HFF-Myc (cell line): ENCODE results near the gene PDS5B.

ENCODE experiments used
- DNase-seq: peaks from one replicate; pipeline ENCODE4 v3.0.0-alpha.2; 2011; ENCODE audit warnings: low read depth; ENCODE audit errors: extremely low read depth
- H3K4me3 ChIP-seq: replicated peaks from 2 replicates; pipeline ENCODE4 v1.5.1; 2011; ENCODE audit warnings: low read depth, mild to moderate bottlenecking, control low read depth, low read length
- TF ChIP-seq, protein P1 (sequence below): IDR thresholded peaks from 2 replicates; pipeline ENCODE4 v1.5.1; 2012; ENCODE audit warnings: mild to moderate bottlenecking, low read depth, low read length, control low read depth; ENCODE audit errors: missing control alignments

The PDS5B gene

DNA sequence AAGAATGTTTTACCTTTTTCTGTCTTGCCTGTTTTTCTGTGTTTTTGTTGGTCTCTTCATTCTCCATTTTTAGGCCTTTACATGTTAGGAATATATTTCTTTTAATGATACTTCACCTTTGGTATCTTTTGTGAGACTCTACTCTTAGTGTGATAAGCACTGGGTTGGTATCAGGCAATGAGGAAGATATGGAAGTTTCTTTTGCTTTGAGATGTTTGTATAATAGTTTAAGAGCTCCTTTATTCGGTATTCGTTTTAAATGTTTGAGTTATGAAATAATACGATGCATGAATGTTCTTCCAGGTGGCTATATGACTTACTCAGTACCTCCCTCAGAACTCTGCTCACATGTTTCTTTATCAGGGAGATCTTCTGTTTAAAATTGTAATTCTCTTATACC lies 144.8 kb downstream of the PDS5B start:
- TF ChIP-seq, protein P1, sequence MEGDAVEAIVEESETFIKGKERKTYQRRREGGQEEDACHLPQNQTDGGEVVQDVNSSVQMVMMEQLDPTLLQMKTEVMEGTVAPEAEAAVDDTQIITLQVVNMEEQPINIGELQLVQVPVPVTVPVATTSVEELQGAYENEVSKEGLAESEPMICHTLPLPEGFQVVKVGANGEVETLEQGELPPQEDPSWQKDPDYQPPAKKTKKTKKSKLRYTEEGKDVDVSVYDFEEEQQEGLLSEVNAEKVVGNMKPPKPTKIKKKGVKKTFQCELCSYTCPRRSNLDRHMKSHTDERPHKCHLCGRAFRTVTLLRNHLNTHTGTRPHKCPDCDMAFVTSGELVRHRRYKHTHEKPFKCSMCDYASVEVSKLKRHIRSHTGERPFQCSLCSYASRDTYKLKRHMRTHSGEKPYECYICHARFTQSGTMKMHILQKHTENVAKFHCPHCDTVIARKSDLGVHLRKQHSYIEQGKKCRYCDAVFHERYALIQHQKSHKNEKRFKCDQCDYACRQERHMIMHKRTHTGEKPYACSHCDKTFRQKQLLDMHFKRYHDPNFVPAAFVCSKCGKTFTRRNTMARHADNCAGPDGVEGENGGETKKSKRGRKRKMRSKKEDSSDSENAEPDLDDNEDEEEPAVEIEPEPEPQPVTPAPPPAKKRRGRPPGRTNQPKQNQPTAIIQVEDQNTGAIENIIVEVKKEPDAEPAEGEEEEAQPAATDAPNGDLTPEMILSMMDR: no peak
- DNase-seq: no peak
- no peak overlapping the region for H3K4me3 ChIP-seq

DNA sequence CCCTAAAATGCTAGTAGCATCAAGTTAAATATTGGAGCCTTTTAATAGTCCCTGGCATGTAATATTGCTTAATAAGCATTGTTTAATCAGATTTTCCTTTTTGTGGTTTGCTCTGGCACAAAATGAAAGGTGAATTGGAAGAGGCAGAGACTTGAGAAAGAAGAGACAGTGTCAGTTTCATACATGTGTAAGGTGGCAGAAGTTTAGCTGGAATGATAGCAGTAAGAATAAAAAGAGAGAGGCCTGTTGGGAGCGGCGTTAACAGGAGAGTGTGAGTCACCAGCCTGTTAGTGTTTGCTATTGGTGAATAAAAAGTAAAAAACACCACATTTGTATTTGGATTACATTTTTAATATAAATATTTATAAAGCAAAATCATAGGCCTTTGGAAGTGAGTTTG lies 145.3 kb downstream of the PDS5B start:
- TF ChIP-seq, protein P1: no peak
- DNase-seq: peak; percentile 11
- no peak overlapping the region for H3K4me3 ChIP-seq

DNA sequence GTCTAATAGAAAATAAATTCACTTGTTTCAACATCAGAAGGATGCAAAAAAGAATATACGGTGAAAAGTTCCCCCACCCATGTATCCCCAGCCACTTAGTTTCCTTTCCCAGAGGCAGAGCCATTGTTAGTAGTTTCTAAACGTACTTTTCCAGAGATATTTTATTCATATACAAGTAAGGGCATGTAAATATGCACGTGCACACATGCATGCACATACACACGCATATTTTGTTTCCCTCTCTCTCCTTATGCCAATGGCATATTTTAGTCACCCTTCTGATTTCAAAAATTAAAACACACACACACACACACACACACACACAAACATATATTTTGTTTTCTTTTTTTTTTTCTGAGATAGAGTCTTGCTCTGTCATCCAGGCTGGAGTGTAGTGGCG lies 147.4 kb downstream of the PDS5B start:
- TF ChIP-seq, protein P1: no peak
- H3K4me3 ChIP-seq: no peak overlapping the region
- no peak for DNase-seq

DNA sequence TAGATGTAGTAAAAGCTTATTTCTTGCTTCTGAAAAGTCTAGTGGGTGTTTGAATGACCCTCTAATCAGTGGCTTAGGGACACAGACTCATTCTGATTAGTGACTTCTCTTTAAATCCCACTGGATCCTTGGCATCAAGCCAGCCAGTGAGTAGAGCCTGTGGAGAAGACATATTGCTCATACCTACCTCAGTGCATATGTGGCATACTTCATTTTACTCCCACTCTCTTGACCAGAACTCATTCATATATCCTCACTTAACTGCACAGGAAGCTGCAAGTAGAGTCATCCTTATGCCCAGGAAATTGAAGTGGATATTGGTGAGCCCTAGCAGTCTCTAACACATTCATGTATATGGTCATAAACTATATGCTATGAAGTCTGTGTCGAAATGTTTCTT lies 148.3 kb downstream of the PDS5B start:
- H3K4me3 ChIP-seq: no peak overlapping the region
- TF ChIP-seq, protein P1: no peak
- peak; percentile 31 for DNase-seq

DNA sequence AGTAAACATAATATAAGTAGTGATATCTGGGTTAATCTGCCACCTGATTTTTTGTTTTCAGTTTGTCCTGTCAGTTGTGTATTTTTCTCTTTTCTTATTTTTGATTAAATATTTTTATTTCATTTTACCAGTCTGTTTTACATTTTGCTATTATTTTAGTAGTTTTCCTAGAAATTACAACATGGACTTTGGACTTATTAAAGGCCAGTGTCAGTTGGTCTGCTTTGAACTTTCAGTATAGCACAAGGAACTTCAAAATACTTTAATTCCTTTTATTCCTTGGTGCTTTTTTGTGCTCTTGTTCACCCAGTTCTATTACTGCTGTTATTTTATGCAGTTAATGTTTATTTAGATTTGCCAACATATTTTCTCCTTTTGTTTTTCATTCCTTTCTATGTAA lies 149.6 kb downstream of the PDS5B start:
- TF ChIP-seq, protein P1: no peak
- DNase-seq: no peak
- no peak overlapping the region for H3K4me3 ChIP-seq

DNA sequence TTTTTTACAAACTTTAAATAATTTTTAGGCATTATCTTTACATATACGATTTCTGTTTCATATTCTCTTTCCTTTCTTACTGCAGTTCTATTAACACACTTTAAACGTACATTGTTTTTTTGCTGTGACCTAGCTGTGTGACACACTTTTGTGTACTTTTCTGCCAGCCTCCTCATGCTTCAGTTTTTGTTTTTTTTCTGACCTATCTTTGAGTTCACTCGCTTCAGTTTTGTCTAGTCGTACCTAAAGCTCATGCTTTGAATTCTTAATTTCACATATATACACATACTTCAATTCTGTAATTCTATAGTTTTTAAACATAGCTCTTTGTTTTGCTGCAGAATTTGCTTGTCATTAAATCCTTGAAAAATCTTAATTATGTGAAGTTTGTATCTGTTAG lies 150.4 kb downstream of the PDS5B start:
- no peak for DNase-seq
- no peak overlapping the region for H3K4me3 ChIP-seq
- TF ChIP-seq, protein P1: no peak

DNA sequence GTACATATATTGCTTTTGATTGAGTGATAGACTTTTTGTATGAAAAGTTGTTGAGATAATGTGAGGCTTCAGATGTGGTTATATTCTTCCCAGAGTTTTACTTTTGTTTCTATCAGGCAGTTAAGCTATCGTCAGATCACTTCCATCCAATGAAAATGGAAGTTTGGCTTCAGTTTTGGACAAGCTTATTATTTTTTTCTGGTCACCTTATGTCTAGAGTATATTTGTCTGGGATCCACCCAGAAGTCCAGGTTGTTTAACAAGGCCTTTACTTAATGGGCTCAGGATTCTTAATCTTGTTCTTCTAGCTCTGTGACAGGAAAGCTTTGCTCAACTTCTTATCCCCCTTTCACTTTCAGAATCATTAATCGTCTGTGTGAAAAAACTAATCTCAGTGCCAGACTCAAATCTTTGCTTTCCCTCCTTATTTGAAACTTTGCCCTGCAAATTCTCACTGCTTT lies 150.9 kb downstream of the PDS5B start:
- H3K4me3 ChIP-seq: no peak overlapping the region
- DNase-seq: no peak
- TF ChIP-seq, protein P1: no peak
